ENCODE measurements around the gene FIGN.

Gene FIGN

GRCh38 chr2:163698857-163699256 is 37.0 kb downstream of the FIGN start:
- Histone ChIP-seq H3K79me2 (ENCODE audit: insufficient read depth, low read length) (no peaks in the 10 kb centered on the region), H4K20me1 (ENCODE audit: insufficient read depth, low read length) (no peaks in the 10 kb centered on the region), H3K27ac (ENCODE audit: low read depth, low read length, poor library complexity, severe bottlenecking) (no peak overlapping the region), H3K9ac (ENCODE audit: low read length) (no peak overlapping the region), H3K4me2 (ENCODE audit: low read length) (no peak overlapping the region), H3K9me2 (ENCODE audit: low read depth, low read length) (no peaks in the 10 kb centered on the region), H3K4me3 (ENCODE audit: low read depth, low read length, poor library complexity, severe bottlenecking) (no peak overlapping the region), H3K27me3 (ENCODE audit: insufficient read depth, low read length) (no peaks in the 10 kb centered on the region), H3K36me3 (ENCODE audit: insufficient read depth, low read length) (no peaks in the 10 kb centered on the region), H2AFZ (ENCODE audit: low read length) (no peak overlapping the region), H3K4me1 (ENCODE audit: insufficient read depth, low read length, severe bottlenecking) (no peaks in the 10 kb centered on the region), H3K9me3 (ENCODE audit: low read length) (no peaks in the 10 kb centered on the region), H3F3A (ENCODE audit: insufficient read depth, low read length) (no peaks in the 10 kb centered on the region)
- TF ChIP-seq EZH2 (IDR thresholded peaks at IDR 0.05; ENCODE audit: borderline replicate concordance, low read length), result no peak
- TF ChIP-seq, protein P1, sequence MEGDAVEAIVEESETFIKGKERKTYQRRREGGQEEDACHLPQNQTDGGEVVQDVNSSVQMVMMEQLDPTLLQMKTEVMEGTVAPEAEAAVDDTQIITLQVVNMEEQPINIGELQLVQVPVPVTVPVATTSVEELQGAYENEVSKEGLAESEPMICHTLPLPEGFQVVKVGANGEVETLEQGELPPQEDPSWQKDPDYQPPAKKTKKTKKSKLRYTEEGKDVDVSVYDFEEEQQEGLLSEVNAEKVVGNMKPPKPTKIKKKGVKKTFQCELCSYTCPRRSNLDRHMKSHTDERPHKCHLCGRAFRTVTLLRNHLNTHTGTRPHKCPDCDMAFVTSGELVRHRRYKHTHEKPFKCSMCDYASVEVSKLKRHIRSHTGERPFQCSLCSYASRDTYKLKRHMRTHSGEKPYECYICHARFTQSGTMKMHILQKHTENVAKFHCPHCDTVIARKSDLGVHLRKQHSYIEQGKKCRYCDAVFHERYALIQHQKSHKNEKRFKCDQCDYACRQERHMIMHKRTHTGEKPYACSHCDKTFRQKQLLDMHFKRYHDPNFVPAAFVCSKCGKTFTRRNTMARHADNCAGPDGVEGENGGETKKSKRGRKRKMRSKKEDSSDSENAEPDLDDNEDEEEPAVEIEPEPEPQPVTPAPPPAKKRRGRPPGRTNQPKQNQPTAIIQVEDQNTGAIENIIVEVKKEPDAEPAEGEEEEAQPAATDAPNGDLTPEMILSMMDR (IDR thresholded peaks at IDR 0.05; ENCODE audit: low read length), result no peak

- no peak overlapping the region for H3K4me3 ChIP-seq (ENCODE audit: low read depth, low read length, poor library complexity, severe bottlenecking)
- no peaks in the 10 kb centered on the region for H3F3A ChIP-seq (ENCODE audit: insufficient read depth, low read length)
- H3K27ac ChIP-seq (ENCODE audit: low read depth, low read length, poor library complexity, severe bottlenecking), result no peak overlapping the region
- H3K9me3 ChIP-seq (ENCODE audit: low read length), result no peaks in the 10 kb centered on the region
- no peaks in the 10 kb centered on the region for H3K27me3 ChIP-seq (ENCODE audit: insufficient read depth, low read length)
- no peaks in the 10 kb centered on the region for H4K20me1 ChIP-seq (ENCODE audit: insufficient read depth, low read length)
- H2AFZ ChIP-seq (ENCODE audit: low read length), result no peak overlapping the region
- H3K9ac ChIP-seq (ENCODE audit: low read length), result no peak overlapping the region
- no peak overlapping the region for H3K4me2 ChIP-seq (ENCODE audit: low read length)
- no peaks in the 10 kb centered on the region for H3K79me2 ChIP-seq (ENCODE audit: insufficient read depth, low read length)
- TF ChIP-seq, protein P1 (IDR thresholded peaks at IDR 0.05; ENCODE audit: low read length), result no peak
- TF ChIP-seq EZH2 (IDR thresholded peaks at IDR 0.05; ENCODE audit: borderline replicate concordance, low read length), result no peak
- no peaks in the 10 kb centered on the region for H3K4me1 ChIP-seq (ENCODE audit: insufficient read depth, low read length, severe bottlenecking)
- no peaks in the 10 kb centered on the region for H3K36me3 ChIP-seq (ENCODE audit: insufficient read depth, low read length)
- H3K9me2 ChIP-seq (ENCODE audit: low read depth, low read length), result no peaks in the 10 kb centered on the region
Observed at GRCh38 chr2:163697846-163698637, 37.8 kb downstream of the FIGN start.

- H3K9ac ChIP-seq (ENCODE audit: low read length), result no peak overlapping the region
- no peaks in the 10 kb centered on the region for H3K27me3 ChIP-seq (ENCODE audit: insufficient read depth, low read length)
- no peaks in the 10 kb centered on the region for H3K4me1 ChIP-seq (ENCODE audit: insufficient read depth, low read length, severe bottlenecking)
- no peaks in the 10 kb centered on the region for H3F3A ChIP-seq (ENCODE audit: insufficient read depth, low read length)
- no peak for TF ChIP-seq EZH2 (IDR thresholded peaks at IDR 0.05; ENCODE audit: borderline replicate concordance, low read length)
- TF ChIP-seq, protein P1 (IDR thresholded peaks at IDR 0.05; ENCODE audit: low read length), result no peak
- H3K4me2 ChIP-seq (ENCODE audit: low read length), result no peak overlapping the region
- H3K36me3 ChIP-seq (ENCODE audit: insufficient read depth, low read length), result no peaks in the 10 kb centered on the region
- no peak overlapping the region for H3K4me3 ChIP-seq (ENCODE audit: low read depth, low read length, poor library complexity, severe bottlenecking)
- H3K9me2 ChIP-seq (ENCODE audit: low read depth, low read length), result no peaks in the 10 kb centered on the region
- H3K9me3 ChIP-seq (ENCODE audit: low read length), result no peaks in the 10 kb centered on the region
- no peaks in the 10 kb centered on the region for H4K20me1 ChIP-seq (ENCODE audit: insufficient read depth, low read length)
- no peak overlapping the region for H3K27ac ChIP-seq (ENCODE audit: low read depth, low read length, poor library complexity, severe bottlenecking)
- no peak overlapping the region for H2AFZ ChIP-seq (ENCODE audit: low read length)
- no peaks in the 10 kb centered on the region for H3K79me2 ChIP-seq (ENCODE audit: insufficient read depth, low read length)
Observed at GRCh38 chr2:163697429-163697828, 38.4 kb downstream of the FIGN start.
